Measurements from ENCODE around the gene DAZL. TPM values are rescaled to one million over a fixed set of nuclear protein-coding genes. Genes with fewer than 3 reads are reported as not detected.

DAZL gene
- total RNA-seq, 1 experiment from 2014 or later, result 0.04 TPM

GRCh38 chr3:16536996-16537395, 68.2 kb downstream of the DAZL start:
- Histone ChIP-seq H3F3A (ENCODE audit: low read length, unreplicated experiment) (no peaks in the 10 kb centered on the region), H3K9ac (ENCODE audit: low read length) (no peak overlapping the region), H3K27me3 (ENCODE audit: low read length) (peaks cover 41% of the 10 kb centered on the region), H3K9me3 (ENCODE audit: low read length) (no peaks in the 10 kb centered on the region), H3K27ac (ENCODE audit: low read length) (no peak overlapping the region), H3K9me2 (replicated peaks; ENCODE audit: low read length) (no peaks in the 10 kb centered on the region), H3K36me3 (ENCODE audit: low read depth, low read length) (no peaks in the 10 kb centered on the region), H2AFZ (ENCODE audit: low read length) (no peak overlapping the region), H3K79me2 (ENCODE audit: low read length) (no peaks in the 10 kb centered on the region), H4K20me1 (ENCODE audit: low read length) (no peaks in the 10 kb centered on the region), H3K4me1 (ENCODE audit: insufficient read depth, low read length) (no peaks in the 10 kb centered on the region), H3K4me3 (ENCODE audit: low read length) (no peak overlapping the region), H3K4me2 (ENCODE audit: low read length) (no peak overlapping the region)
- DNase-seq (no peak), ATAC-seq (no peak)
- ChIA-PET POLR2A (ENCODE audit: unreplicated experiment) (no interaction called here), CTCF (no interaction called here)
- no TSS peak for BruUV-seq (replicated peaks)
- TF ChIP-seq EZH2 (IDR thresholded peaks at IDR 0.05; ENCODE audit: low read length, unreplicated experiment) (no peak), CTCF (conservative IDR thresholded peaks at IDR 0.05; ENCODE audit: low read depth, low read length) (no peak), EZH2phosphoT487 (IDR thresholded peaks at IDR 0.05; ENCODE audit: borderline replicate concordance, low read length) (no peak)
- intact Hi-C loops (cut with micrococcal nuclease), result no loop called here

Other genes with a start within 250 kb of the DAZL start
- 9.7 and 12.3 TPM in 2 replicates for gene RFTN1, start 91.7 kb downstream of the DAZL start, total RNA-seq (2014; rRNA removed)